ENCODE results near the gene GTF3C4. TPM values are rescaled to one million over a fixed set of nuclear protein-coding genes. Genes with fewer than 3 reads are reported as not detected.
A peak's percentile ranks its signal among the peaks of the same experiment; 100 is the strongest.

Gene GTF3C4
- total RNA-seq, 1 donor from 2014 or later, result 27.0 TPM

- H3K4me3 Mint-ChIP-seq, result no peak overlapping the region
- no peaks in the 10 kb centered on the region for H3K27me3 Mint-ChIP-seq (ENCODE audit: low read depth)
- TF ChIP-seq, protein P1, sequence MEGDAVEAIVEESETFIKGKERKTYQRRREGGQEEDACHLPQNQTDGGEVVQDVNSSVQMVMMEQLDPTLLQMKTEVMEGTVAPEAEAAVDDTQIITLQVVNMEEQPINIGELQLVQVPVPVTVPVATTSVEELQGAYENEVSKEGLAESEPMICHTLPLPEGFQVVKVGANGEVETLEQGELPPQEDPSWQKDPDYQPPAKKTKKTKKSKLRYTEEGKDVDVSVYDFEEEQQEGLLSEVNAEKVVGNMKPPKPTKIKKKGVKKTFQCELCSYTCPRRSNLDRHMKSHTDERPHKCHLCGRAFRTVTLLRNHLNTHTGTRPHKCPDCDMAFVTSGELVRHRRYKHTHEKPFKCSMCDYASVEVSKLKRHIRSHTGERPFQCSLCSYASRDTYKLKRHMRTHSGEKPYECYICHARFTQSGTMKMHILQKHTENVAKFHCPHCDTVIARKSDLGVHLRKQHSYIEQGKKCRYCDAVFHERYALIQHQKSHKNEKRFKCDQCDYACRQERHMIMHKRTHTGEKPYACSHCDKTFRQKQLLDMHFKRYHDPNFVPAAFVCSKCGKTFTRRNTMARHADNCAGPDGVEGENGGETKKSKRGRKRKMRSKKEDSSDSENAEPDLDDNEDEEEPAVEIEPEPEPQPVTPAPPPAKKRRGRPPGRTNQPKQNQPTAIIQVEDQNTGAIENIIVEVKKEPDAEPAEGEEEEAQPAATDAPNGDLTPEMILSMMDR (IDR thresholded peaks at IDR 0.05; ENCODE audit: unreplicated experiment), result no peak
- no peak for DNase-seq (ENCODE audit: low spot score in 2 of 2, unreplicated experiment in 2 of 2)
- H3K36me3 Mint-ChIP-seq, result peaks cover 13% of the 10 kb centered on the region
- no peak overlapping the region for H3K27ac Mint-ChIP-seq
- H3K9me3 Mint-ChIP-seq, result no peaks in the 10 kb centered on the region
- H3K4me1 Mint-ChIP-seq, result no peaks in the 10 kb centered on the region
These were observed 7.9 kb upstream of the GTF3C4 start for GRCh38 chr9:132662152-132662945.

- DNase-seq (ENCODE audit: low spot score in 2 of 2, unreplicated experiment in 2 of 2), result no peak
- no peak overlapping the region for H3K27ac Mint-ChIP-seq
- no peak overlapping the region for H3K4me3 Mint-ChIP-seq
- H3K27me3 Mint-ChIP-seq (ENCODE audit: low read depth), result no peaks in the 10 kb centered on the region
- TF ChIP-seq, protein P1 (IDR thresholded peaks at IDR 0.05; ENCODE audit: unreplicated experiment), result no peak
- peaks cover 6% of the 10 kb centered on the region for H3K4me1 Mint-ChIP-seq
- H3K36me3 Mint-ChIP-seq, result peaks cover 15% of the 10 kb centered on the region
- H3K9me3 Mint-ChIP-seq, result no peaks in the 10 kb centered on the region
These were observed 7.1 kb upstream of the GTF3C4 start for GRCh38 chr9:132663117-132663516.

GRCh38 chr9:132663851-132664250, 6.4 kb upstream of the GTF3C4 start:
- H3K4me3 Mint-ChIP-seq, result no peak overlapping the region
- H3K36me3 Mint-ChIP-seq, result peaks cover 15% of the 10 kb centered on the region
- no peak for DNase-seq (ENCODE audit: low spot score in 2 of 2, unreplicated experiment in 2 of 2)
- H3K9me3 Mint-ChIP-seq, result no peaks in the 10 kb centered on the region
- H3K27me3 Mint-ChIP-seq (ENCODE audit: low read depth), result no peaks in the 10 kb centered on the region
- TF ChIP-seq, protein P1 (IDR thresholded peaks at IDR 0.05; ENCODE audit: unreplicated experiment), result no peak
- no peak overlapping the region for H3K27ac Mint-ChIP-seq
- H3K4me1 Mint-ChIP-seq, result peaks cover 11% of the 10 kb centered on the region

DNA sequence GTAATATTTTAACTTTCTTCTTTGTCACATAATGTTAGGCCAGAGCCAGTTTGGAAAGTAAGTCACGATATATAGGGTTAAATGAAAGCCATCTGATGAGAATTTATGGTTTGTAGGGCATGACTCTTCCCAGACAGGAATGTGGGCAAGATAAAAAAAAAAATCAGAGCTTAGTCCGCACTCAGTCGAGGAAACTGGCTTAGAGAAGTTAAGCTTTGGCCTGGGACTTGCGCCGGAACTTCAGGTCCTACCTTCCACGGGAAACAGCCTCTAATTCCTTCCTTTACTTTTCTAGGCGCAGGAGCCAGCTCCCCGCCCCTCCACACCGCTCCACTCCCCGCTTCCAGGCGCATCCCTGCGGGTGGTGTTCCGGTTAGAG, 956 bp upstream of the GTF3C4 start:
- Mint-ChIP-seq H3K36me3 (peaks cover 1% of the 10 kb centered on the region), H3K27ac (peak overlapping the region; percentile 95), H3K4me3 (peak overlapping the region; percentile 91), H3K4me1 (peaks cover 37% of the 10 kb centered on the region), H3K27me3 (ENCODE audit: low read depth) (no peaks in the 10 kb centered on the region), H3K9me3 (no peaks in the 10 kb centered on the region)
- TF ChIP-seq, protein P1 (IDR thresholded peaks at IDR 0.05; ENCODE audit: unreplicated experiment), result no peak
- peak in 1 of 2 experiments; percentile 73 for DNase-seq (ENCODE audit: low spot score in 2 of 2, unreplicated experiment in 2 of 2)

DNA sequence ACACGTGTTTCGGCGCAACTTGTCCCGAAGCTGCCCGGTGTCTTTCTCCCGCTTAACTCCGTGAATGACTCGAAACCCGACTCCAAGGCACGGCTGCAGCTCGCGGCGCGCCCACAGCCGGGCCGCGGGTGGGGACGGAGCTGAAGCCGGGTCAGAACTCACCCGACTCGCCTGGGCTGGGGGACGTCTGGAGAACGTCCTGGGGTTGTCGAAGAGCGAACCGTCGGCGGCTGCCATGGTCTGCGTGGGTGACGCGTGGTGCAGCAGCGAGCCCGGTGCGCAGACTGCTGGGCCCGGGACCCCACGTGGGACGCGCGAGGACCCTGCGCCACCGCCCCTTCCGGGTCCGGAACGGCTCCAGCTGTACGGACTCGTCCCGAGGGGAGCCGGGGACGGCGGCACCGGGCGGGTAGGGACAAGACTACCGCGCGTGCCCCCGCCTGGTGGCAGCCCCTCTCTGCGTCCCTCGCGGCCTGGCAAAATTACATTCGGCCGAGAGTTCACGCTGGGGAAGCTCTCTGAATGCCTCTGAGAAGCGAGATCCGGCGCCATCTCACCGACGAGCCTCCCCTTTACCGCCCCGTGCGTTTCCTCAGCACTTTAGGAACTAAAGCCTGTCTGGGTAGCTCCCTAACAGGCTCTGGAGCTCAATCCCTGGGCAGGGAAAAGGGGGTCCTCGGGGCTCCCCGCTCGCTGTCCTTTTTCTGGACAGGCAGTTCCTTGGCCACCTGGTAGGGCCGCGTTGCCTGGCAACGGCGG, 387 bp upstream of the GTF3C4 start, which contains the start of gene DDX31:
TSS of gene DDX31 (minus strand) at position 286 of the 759 bp plus-strand sequence. CDS start at position 237, 49 bp downstream.
- peaks cover 1% of the 10 kb centered on the region for H3K36me3 Mint-ChIP-seq
- TF ChIP-seq, protein P1 (IDR thresholded peaks at IDR 0.05; ENCODE audit: unreplicated experiment), result peak; percentile 29
- peaks cover 38% of the 10 kb centered on the region for H3K4me1 Mint-ChIP-seq
- H3K27me3 Mint-ChIP-seq (ENCODE audit: low read depth), result no peaks in the 10 kb centered on the region
- H3K9me3 Mint-ChIP-seq, result no peaks in the 10 kb centered on the region
- H3K4me3 Mint-ChIP-seq, result peak within 1 kb of the TSS; percentile 91
- peak within 1 kb of the TSS; percentile 95 for H3K27ac Mint-ChIP-seq
- peak; percentile 82 to 92 for DNase-seq (ENCODE audit: low spot score in 2 of 2, unreplicated experiment in 2 of 2)
